AG10803 (cell line): Measurements from ENCODE around the gene TMEM131L.
"Not testable (repeated sequence)": the region's sequence is repeated elsewhere in the genome, so short reads cannot be mapped to it uniquely, and the experiment has no call there.

Experiments
- DNase-seq: peaks from one replicate; pipeline ENCODE4 v3.0.0; 2010; ENCODE audit warnings: low read depth
- H3K4me3 ChIP-seq: 2 replicates; pipeline ENCODE4 v1.5.1; 2011; ENCODE audit warnings: mild to moderate bottlenecking, low read length, control low read depth
- TF ChIP-seq, protein P1 (sequence below): conservative IDR thresholded peaks from 2 replicates; pipeline ENCODE4 v1.5.1; 2011; ENCODE audit warnings: mild to moderate bottlenecking, low read length, control low read depth, inconsistent platforms

TMEM131L gene, protein sequence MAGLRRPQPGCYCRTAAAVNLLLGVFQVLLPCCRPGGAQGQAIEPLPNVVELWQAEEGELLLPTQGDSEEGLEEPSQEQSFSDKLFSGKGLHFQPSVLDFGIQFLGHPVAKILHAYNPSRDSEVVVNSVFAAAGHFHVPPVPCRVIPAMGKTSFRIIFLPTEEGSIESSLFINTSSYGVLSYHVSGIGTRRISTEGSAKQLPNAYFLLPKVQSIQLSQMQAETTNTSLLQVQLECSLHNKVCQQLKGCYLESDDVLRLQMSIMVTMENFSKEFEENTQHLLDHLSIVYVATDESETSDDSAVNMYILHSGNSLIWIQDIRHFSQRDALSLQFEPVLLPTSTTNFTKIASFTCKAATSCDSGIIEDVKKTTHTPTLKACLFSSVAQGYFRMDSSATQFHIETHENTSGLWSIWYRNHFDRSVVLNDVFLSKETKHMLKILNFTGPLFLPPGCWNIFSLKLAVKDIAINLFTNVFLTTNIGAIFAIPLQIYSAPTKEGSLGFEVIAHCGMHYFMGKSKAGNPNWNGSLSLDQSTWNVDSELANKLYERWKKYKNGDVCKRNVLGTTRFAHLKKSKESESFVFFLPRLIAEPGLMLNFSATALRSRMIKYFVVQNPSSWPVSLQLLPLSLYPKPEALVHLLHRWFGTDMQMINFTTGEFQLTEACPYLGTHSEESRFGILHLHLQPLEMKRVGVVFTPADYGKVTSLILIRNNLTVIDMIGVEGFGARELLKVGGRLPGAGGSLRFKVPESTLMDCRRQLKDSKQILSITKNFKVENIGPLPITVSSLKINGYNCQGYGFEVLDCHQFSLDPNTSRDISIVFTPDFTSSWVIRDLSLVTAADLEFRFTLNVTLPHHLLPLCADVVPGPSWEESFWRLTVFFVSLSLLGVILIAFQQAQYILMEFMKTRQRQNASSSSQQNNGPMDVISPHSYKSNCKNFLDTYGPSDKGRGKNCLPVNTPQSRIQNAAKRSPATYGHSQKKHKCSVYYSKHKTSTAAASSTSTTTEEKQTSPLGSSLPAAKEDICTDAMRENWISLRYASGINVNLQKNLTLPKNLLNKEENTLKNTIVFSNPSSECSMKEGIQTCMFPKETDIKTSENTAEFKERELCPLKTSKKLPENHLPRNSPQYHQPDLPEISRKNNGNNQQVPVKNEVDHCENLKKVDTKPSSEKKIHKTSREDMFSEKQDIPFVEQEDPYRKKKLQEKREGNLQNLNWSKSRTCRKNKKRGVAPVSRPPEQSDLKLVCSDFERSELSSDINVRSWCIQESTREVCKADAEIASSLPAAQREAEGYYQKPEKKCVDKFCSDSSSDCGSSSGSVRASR (N-terminal part only)

DNA sequence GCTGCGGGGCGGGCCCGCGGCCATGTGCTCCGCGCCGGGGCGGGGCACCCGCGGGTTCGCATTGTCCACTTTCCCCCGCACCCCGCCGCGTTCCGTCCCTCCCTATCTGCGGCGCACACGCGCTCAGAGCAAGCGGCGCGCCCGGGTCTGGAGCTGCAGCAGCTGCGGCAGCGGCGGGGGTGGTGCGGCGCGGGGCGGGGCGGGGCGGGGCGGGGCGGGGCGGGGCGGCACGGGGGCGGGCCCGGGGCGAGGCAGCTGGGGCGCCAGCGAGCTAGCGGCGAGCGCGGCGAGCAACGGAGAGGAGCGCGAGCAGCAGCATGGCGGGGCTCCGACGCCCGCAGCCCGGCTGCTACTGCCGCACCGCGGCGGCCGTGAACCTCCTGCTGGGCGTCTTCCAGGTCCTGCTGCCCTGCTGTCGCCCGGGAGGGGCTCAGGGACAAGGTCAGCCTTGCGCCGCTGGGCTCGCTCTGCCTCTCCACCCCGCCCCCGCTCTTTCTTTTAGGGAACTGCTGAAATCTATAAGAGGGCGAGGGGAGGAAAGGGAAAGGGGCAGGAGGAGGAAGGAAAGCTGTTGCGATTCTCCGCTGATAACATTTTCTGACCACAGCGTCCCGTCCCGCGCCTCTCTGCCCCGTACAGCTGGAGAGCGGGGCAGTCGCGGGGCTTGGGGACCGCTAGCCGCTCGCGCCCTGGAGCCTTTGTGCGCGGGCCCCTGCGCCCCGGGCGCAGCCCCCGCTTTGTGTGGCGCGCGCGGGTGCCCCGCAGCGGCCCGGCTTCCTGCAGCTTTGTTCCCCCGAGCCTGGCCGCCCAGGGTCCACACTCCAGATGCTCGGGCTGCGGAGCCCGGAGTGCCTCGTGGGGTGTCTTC, at the start of gene TMEM131L:
Gene TMEM131L, plus strand, starts transcription at position 280 of the 868 bp plus-strand sequence. Its CDS starts 38 bp downstream, at position 318.
- peak; percentile 61 for DNase-seq
- TF ChIP-seq, protein P1, sequence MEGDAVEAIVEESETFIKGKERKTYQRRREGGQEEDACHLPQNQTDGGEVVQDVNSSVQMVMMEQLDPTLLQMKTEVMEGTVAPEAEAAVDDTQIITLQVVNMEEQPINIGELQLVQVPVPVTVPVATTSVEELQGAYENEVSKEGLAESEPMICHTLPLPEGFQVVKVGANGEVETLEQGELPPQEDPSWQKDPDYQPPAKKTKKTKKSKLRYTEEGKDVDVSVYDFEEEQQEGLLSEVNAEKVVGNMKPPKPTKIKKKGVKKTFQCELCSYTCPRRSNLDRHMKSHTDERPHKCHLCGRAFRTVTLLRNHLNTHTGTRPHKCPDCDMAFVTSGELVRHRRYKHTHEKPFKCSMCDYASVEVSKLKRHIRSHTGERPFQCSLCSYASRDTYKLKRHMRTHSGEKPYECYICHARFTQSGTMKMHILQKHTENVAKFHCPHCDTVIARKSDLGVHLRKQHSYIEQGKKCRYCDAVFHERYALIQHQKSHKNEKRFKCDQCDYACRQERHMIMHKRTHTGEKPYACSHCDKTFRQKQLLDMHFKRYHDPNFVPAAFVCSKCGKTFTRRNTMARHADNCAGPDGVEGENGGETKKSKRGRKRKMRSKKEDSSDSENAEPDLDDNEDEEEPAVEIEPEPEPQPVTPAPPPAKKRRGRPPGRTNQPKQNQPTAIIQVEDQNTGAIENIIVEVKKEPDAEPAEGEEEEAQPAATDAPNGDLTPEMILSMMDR, result no peak
- peak within 1 kb of the TSS; percentile 83 for H3K4me3 ChIP-seq

GRCh38 chr4:153416456-153416855, 49.7 kb upstream of the TMEM131L start:
- not testable (repeated sequence) for DNase-seq, H3K4me3 ChIP-seq

GRCh38 chr4:153418121-153418520, 48.0 kb upstream of the TMEM131L start:
- TF ChIP-seq, protein P1, result no peak

GRCh38 chr4:153418558-153418957, 47.6 kb upstream of the TMEM131L start:
- peak; percentile 73 for DNase-seq
- H3K4me3 ChIP-seq, result no peak overlapping the region
- TF ChIP-seq, protein P1, result no peak

More at GRCh38 chr4:153418121-153418520, 48.0 kb upstream of the TMEM131L start:
- peak; percentile 33 for DNase-seq
- H3K4me3 ChIP-seq, result no peak overlapping the region

GRCh38 chr4:153419029-153419428, 47.1 kb upstream of the TMEM131L start:
- no peak overlapping the region for H3K4me3 ChIP-seq
- TF ChIP-seq, protein P1, result no peak
- no peak for DNase-seq

GRCh38 chr4:153419673-153420278, 46.4 kb upstream of the TMEM131L start:
- no peak overlapping the region for H3K4me3 ChIP-seq
- TF ChIP-seq, protein P1, result no peak
- no peak for DNase-seq
